Measurements from ENCODE around the gene JADE1. TPM values are rescaled to one million over a fixed set of nuclear protein-coding genes. Genes with fewer than 3 reads are reported as not detected.

Gene JADE1
- total RNA-seq, 1 experiment from 2014 or later = 39.3 TPM

- intact Hi-C loops (cut with micrococcal nuclease; ENCODE audit: unreplicated experiment) = no loop called here
- Histone ChIP-seq H3K27ac (ENCODE audit: low read depth, low read length, poor library complexity, severe bottlenecking) (no peak overlapping the region), H3K4me1 (ENCODE audit: insufficient read depth, low read length, poor library complexity, severe bottlenecking) (no peaks in the 10 kb centered on the region), H3K4me3 (ENCODE audit: low read depth, low read length, poor library complexity, severe bottlenecking) (no peak overlapping the region), H3K9me3 (ENCODE audit: low read depth, low read length, poor library complexity, severe bottlenecking) (no peaks in the 10 kb centered on the region), H3K36me3 (ENCODE audit: insufficient read depth, low read length, poor library complexity, severe bottlenecking) (peaks cover 76% of the 10 kb centered on the region), H3K27me3 (replicated peaks; ENCODE audit: insufficient read depth, low read depth, low read length, poor library complexity) (no peaks in the 10 kb centered on the region)
- BruUV-seq (replicated peaks) = no TSS peak
- TF ChIP-seq EZH2 (IDR thresholded peaks at IDR 0.05; ENCODE audit: borderline replicate concordance, low read depth, low read length, poor library complexity, severe bottlenecking) (no peak), CTCF (conservative IDR thresholded peaks at IDR 0.05; ENCODE audit: low read depth, low read length) (no peak)
- POLR2A ChIA-PET (ENCODE audit: low non-redundant PET) = no interaction called here
- no peak for DNase-seq (ENCODE audit: low spot score)
- CTCF ChIA-PET = no interaction called here
These were observed 37.7 kb downstream of the JADE1 start for GRCh38 chr4:128847082-128847724.

GRCh38 chr4:128848461-128848860 is 39.0 kb downstream of the JADE1 start:
- peaks cover 80% of the 10 kb centered on the region for H3K36me3 ChIP-seq (ENCODE audit: insufficient read depth, low read length, poor library complexity, severe bottlenecking)
- no peak overlapping the region for H3K4me3 ChIP-seq (ENCODE audit: low read depth, low read length, poor library complexity, severe bottlenecking)
- no peaks in the 10 kb centered on the region for H3K9me3 ChIP-seq (ENCODE audit: low read depth, low read length, poor library complexity, severe bottlenecking)
- no peak for DNase-seq (ENCODE audit: low spot score)
- BruUV-seq (replicated peaks) = no TSS peak
- H3K27me3 ChIP-seq (replicated peaks; ENCODE audit: insufficient read depth, low read depth, low read length, poor library complexity) = no peaks in the 10 kb centered on the region
- POLR2A ChIA-PET (ENCODE audit: low non-redundant PET) = no interaction called here
- CTCF ChIA-PET = no interaction called here
- no peak overlapping the region for H3K27ac ChIP-seq (ENCODE audit: low read depth, low read length, poor library complexity, severe bottlenecking)
- intact Hi-C loops (cut with micrococcal nuclease; ENCODE audit: unreplicated experiment) = no loop called here
- TF ChIP-seq CTCF (conservative IDR thresholded peaks at IDR 0.05; ENCODE audit: low read depth, low read length) (no peak), EZH2 (IDR thresholded peaks at IDR 0.05; ENCODE audit: borderline replicate concordance, low read depth, low read length, poor library complexity, severe bottlenecking) (no peak)
- H3K4me1 ChIP-seq (ENCODE audit: insufficient read depth, low read length, poor library complexity, severe bottlenecking) = no peaks in the 10 kb centered on the region

- ChIA-PET POLR2A (ENCODE audit: low non-redundant PET) (no interaction called here), CTCF (no interaction called here)
These were observed 40.8 kb downstream of the JADE1 start for GRCh38 chr4:128850252-128850651.

More at GRCh38 chr4:128850252-128850651, 40.8 kb downstream of the JADE1 start:
- BruUV-seq (replicated peaks) = no TSS peak
- H3K4me1 ChIP-seq (ENCODE audit: insufficient read depth, low read length, poor library complexity, severe bottlenecking) = no peaks in the 10 kb centered on the region
- no peak overlapping the region for H3K4me3 ChIP-seq (ENCODE audit: low read depth, low read length, poor library complexity, severe bottlenecking)
- no peak for DNase-seq (ENCODE audit: low spot score)
- peaks cover 81% of the 10 kb centered on the region for H3K36me3 ChIP-seq (ENCODE audit: insufficient read depth, low read length, poor library complexity, severe bottlenecking)
- H3K9me3 ChIP-seq (ENCODE audit: low read depth, low read length, poor library complexity, severe bottlenecking) = no peaks in the 10 kb centered on the region
- no peaks in the 10 kb centered on the region for H3K27me3 ChIP-seq (replicated peaks; ENCODE audit: insufficient read depth, low read depth, low read length, poor library complexity)
- TF ChIP-seq CTCF (conservative IDR thresholded peaks at IDR 0.05; ENCODE audit: low read depth, low read length) (no peak), EZH2 (IDR thresholded peaks at IDR 0.05; ENCODE audit: borderline replicate concordance, low read depth, low read length, poor library complexity, severe bottlenecking) (no peak)
- intact Hi-C loops (cut with micrococcal nuclease; ENCODE audit: unreplicated experiment) = no loop called here
- H3K27ac ChIP-seq (ENCODE audit: low read depth, low read length, poor library complexity, severe bottlenecking) = no peak overlapping the region

Measured in A673 (cell line).